ENCODE results near the gene KMO.

GRCh38 chr1:241532162-241532531 is at the start of gene KMO:
- TF ChIP-seq, protein P1, sequence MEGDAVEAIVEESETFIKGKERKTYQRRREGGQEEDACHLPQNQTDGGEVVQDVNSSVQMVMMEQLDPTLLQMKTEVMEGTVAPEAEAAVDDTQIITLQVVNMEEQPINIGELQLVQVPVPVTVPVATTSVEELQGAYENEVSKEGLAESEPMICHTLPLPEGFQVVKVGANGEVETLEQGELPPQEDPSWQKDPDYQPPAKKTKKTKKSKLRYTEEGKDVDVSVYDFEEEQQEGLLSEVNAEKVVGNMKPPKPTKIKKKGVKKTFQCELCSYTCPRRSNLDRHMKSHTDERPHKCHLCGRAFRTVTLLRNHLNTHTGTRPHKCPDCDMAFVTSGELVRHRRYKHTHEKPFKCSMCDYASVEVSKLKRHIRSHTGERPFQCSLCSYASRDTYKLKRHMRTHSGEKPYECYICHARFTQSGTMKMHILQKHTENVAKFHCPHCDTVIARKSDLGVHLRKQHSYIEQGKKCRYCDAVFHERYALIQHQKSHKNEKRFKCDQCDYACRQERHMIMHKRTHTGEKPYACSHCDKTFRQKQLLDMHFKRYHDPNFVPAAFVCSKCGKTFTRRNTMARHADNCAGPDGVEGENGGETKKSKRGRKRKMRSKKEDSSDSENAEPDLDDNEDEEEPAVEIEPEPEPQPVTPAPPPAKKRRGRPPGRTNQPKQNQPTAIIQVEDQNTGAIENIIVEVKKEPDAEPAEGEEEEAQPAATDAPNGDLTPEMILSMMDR (IDR thresholded peaks at IDR 0.05) = no peak
- TF ChIP-seq EP300 (IDR thresholded peaks at IDR 0.05) (no peak), POLR2AphosphoS5 (IDR thresholded peaks at IDR 0.05) (no peak), POLR2A (IDR thresholded peaks at IDR 0.05) (no peak)
